Measurements from ENCODE around the gene ZNRF1. TPM values are rescaled to one million over a fixed set of nuclear protein-coding genes. Genes with fewer than 3 reads are reported as not detected.

Gene ZNRF1
- total RNA-seq: 10.8 and 13.8 TPM in 2 replicates

DNA sequence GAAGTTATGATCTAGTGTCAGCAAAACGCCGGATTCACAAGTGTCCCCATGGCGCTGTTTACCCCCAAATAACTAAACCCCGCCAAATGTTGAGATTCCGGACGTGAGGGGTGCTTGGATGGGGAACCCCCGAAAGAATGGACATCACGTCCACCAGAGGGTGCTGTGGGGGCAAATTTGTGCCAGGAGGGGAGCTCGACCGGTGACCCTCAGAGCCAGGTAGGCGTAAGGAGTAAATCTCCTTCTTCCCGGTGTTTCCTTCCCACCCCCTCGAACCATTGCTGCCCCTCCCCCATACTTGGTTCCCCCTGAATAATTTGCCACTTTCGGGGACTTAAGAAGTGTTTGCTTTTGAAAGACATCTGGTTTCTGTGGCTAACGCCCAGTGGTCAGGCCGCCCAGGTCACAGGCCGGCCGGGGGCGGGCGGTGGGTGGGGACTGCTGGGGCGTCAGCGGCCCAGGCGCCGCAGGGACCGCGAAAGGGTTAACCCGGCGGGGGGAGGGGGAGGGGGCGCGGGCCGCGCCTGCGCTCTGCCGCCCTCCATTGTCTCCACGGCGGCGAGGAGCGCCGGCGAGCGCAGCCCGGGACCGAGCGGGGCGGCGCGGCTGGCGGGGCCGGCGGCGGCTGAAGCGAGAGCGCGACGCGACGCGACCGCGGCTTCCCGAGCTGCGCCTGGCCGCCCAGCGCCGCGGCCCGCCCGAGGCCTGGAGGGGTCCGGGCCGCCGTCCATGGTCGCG is at the start of gene ZNRF1:
ZNRF1 (plus strand) TSS at position 544 of the 738 bp plus-strand sequence. CDS start 648 bp downstream, outside the sequence.
- TF ChIP-seq, protein P1, sequence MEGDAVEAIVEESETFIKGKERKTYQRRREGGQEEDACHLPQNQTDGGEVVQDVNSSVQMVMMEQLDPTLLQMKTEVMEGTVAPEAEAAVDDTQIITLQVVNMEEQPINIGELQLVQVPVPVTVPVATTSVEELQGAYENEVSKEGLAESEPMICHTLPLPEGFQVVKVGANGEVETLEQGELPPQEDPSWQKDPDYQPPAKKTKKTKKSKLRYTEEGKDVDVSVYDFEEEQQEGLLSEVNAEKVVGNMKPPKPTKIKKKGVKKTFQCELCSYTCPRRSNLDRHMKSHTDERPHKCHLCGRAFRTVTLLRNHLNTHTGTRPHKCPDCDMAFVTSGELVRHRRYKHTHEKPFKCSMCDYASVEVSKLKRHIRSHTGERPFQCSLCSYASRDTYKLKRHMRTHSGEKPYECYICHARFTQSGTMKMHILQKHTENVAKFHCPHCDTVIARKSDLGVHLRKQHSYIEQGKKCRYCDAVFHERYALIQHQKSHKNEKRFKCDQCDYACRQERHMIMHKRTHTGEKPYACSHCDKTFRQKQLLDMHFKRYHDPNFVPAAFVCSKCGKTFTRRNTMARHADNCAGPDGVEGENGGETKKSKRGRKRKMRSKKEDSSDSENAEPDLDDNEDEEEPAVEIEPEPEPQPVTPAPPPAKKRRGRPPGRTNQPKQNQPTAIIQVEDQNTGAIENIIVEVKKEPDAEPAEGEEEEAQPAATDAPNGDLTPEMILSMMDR (IDR thresholded peaks at IDR 0.05; ENCODE audit: insufficient read depth, low read length, severe bottlenecking): peak; percentile 72
- DNase-seq (ENCODE audit: low read depth) (peak; percentile 62), FAIRE-seq (no peak)
- Histone ChIP-seq H3K36me3 (ENCODE audit: control insufficient read depth, insufficient read depth, low read length) (no peaks in the 10 kb centered on the region), H3K4me3 (ENCODE audit: low read depth, low read length) (peak within 1 kb of the TSS; percentile 54), H3K27me3 (ENCODE audit: control insufficient read depth, insufficient read depth, low read length) (no peaks in the 10 kb centered on the region)

DNA sequence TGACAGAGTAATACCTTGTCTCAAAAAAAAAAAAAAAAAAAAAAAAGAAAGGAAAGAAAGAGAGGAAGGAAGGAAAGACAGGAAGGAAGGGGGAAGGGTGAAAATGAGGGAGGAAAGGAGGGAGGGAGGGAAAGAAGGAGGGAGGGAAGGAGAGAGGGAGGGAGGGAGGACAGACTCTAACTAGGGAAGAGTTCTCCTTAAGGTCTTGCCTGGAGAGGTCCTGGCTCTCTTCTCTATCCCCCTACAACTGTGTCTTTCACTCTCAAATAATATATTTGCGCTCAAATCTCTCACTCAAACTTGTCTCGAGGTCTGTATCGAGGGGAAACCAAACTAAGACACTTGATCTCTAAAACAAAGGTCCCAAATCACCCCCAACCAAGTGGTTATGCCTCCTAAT is 49.5 kb upstream of the ZNRF1 start:
- FAIRE-seq: no peak
- peaks cover 9% of the 10 kb centered on the region for H3K36me3 ChIP-seq (ENCODE audit: control insufficient read depth, insufficient read depth, low read length)
- TF ChIP-seq, protein P1 (IDR thresholded peaks at IDR 0.05; ENCODE audit: insufficient read depth, low read length, severe bottlenecking): no peak
- no peak overlapping the region for H3K4me3 ChIP-seq (ENCODE audit: low read depth, low read length)
- no peaks in the 10 kb centered on the region for H3K27me3 ChIP-seq (ENCODE audit: control insufficient read depth, insufficient read depth, low read length)
- DNase-seq (ENCODE audit: low read depth): no peak

DNA sequence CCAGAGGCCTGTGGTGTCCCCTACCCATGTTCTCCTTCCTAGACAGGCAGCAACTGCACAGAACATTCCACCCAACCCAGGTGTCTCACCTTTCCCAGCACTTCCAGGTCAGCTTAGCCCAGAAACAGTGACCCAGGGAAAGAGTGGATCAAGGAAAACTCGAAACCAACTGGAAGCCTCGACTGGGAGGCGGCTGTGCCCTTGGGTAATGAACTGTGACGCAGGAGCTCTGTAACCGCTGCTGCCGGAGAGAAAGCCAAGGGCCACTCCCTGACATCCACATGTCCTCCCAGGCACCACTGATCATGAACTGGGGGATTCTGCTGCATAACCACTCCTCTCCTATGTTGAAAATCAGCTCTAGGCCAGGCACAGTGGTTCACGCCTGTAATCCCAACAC is 48.3 kb upstream of the ZNRF1 start:
- TF ChIP-seq, protein P1 (IDR thresholded peaks at IDR 0.05; ENCODE audit: insufficient read depth, low read length, severe bottlenecking): no peak
- FAIRE-seq: no peak
- no peak for DNase-seq (ENCODE audit: low read depth)
- Histone ChIP-seq H3K27me3 (ENCODE audit: control insufficient read depth, insufficient read depth, low read length) (no peaks in the 10 kb centered on the region), H3K4me3 (ENCODE audit: low read depth, low read length) (no peak overlapping the region), H3K36me3 (ENCODE audit: control insufficient read depth, insufficient read depth, low read length) (peaks cover 9% of the 10 kb centered on the region)

DNA sequence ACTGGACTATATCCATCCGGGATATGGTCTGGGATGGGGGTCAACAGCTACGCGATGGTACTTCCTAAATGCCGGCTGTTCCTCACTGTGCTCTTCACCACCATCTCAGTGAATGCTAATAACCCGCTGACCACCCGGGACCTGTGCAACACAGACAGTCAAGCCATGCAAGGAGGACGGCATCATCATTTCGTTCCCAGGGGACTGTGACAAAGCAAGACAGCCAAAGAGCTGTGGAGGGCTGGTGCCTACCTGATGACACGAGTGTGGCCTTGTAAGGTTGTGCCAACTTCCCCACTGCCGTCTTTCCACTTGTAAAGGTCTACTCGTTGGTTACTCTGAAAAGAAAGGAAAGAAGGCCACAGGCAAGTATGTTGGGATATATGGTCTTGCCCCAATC is 47.6 kb upstream of the ZNRF1 start:
- Histone ChIP-seq H3K36me3 (ENCODE audit: control insufficient read depth, insufficient read depth, low read length) (peaks cover 9% of the 10 kb centered on the region), H3K27me3 (ENCODE audit: control insufficient read depth, insufficient read depth, low read length) (no peaks in the 10 kb centered on the region), H3K4me3 (ENCODE audit: low read depth, low read length) (no peak overlapping the region)
- DNase-seq (ENCODE audit: low read depth) (no peak), FAIRE-seq (no peak)
- TF ChIP-seq, protein P1 (IDR thresholded peaks at IDR 0.05; ENCODE audit: insufficient read depth, low read length, severe bottlenecking): no peak

DNA sequence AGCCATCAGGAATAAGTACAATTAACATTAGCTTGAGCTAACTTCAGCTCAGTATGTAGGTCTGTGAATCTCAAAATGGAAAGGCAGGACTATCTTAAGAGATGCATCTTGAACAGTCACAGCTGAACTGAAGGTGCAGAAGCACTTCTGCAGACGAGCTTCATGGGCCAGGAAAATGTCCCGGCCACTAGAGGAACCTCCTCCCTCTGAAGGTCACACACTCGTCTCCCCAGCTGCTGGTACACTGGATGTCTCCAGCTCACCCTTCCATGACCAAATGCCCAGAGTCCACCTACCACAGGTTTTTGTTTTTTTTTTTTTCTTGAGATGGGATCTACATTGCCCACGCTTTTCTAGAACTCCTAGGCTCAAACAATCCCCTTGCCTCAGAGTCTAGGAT is 47.1 kb upstream of the ZNRF1 start:
- H3K4me3 ChIP-seq (ENCODE audit: low read depth, low read length): no peak overlapping the region
- DNase-seq (ENCODE audit: low read depth): no peak
- H3K36me3 ChIP-seq (ENCODE audit: control insufficient read depth, insufficient read depth, low read length): peaks cover 7% of the 10 kb centered on the region
- no peaks in the 10 kb centered on the region for H3K27me3 ChIP-seq (ENCODE audit: control insufficient read depth, insufficient read depth, low read length)
- FAIRE-seq: peak; percentile 23
- TF ChIP-seq, protein P1 (IDR thresholded peaks at IDR 0.05; ENCODE audit: insufficient read depth, low read length, severe bottlenecking): no peak

DNA sequence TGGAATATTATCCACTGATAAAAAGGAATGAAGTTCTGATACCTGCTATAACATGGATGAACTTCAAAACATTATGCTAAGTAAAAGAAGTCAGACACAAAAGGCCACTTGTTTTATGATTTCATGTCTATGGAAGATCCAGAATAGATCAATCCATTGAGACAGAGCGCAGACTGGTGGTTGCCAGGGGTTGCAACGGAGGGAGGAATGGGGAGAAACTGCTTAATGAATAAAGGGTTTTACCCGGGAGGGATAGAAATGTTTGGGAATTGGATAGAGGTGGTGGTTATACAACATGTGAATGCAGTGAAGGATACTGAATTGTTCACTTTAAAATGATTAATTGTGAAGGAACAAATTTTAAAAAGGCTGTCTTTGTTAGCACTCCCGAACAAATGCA is 44.1 kb upstream of the ZNRF1 start:
- FAIRE-seq: no peak
- no peak overlapping the region for H3K4me3 ChIP-seq (ENCODE audit: low read depth, low read length)

More for the DNA sequence above, 44.1 kb upstream of the ZNRF1 start:
- TF ChIP-seq, protein P1 (IDR thresholded peaks at IDR 0.05; ENCODE audit: insufficient read depth, low read length, severe bottlenecking): no peak
- DNase-seq (ENCODE audit: low read depth): no peak
- H3K36me3 ChIP-seq (ENCODE audit: control insufficient read depth, insufficient read depth, low read length): peaks cover 10% of the 10 kb centered on the region
- no peaks in the 10 kb centered on the region for H3K27me3 ChIP-seq (ENCODE audit: control insufficient read depth, insufficient read depth, low read length)

All from bronchial epithelial cell (primary cell).